K562 (cell line): ENCODE data around the gene MACROD2. TPM values are rescaled to one million over a fixed set of nuclear protein-coding genes. Genes with fewer than 3 reads are reported as not detected.

Experiments used
- ATAC-seq: fragments of 200-7000 bp; cut with Tn5 transposase; 3 replicates; pipeline ENCODE4 v1.9.1; 2020; ENCODE audit warnings: moderate library complexity
- BruUV-seq: library from RNA; stranded (reverse); fragments of 400-500 nt; replicated peaks from 2 replicates; lab custom pipeline; 2021; lab: Mats Ljungman, UMichigan
- CTCF ChIA-PET: fragments of 300-600 bp; formaldehyde crosslinking; extraction: SDS; loops from one replicate; lab custom pipeline; 2021; ENCODE audit warnings: low intra/inter-chr PET ratio; lab: Yijun Ruan, JAX
- POLR2A ChIA-PET: fragments of 300-600, 350-650 bp; sonication (Branson Sonifier 250); formaldehyde crosslinking; extraction: SDS; loops from one replicate; lab custom pipeline; 2021; ENCODE audit warnings: antibody characterized with exemption, inconsistent platforms; lab: Yijun Ruan, JAX
- DNase-seq, 4 experiments: peaks; one replicate each; pipeline versions ENCODE4 v3.0.0 to v3.0.0-alpha.2; 2011 to 2018; ENCODE audit warnings: low spot score in 3 of 4, mixed read lengths in 3 of 4; ENCODE audit errors: extremely low read depth in 1 of 4
- FAIRE-seq: peaks from 2 replicates; lab custom pipeline; 2011; peaks lifted over from hg19 to GRCh38; lab: Jason Lieb, UNC
- H2AFZ ChIP-seq: 2 replicates; pipeline ENCODE4 v1.6.0; 2011; ENCODE audit warnings: low read depth, low read length, control low read depth, inconsistent platforms
- H3K27ac ChIP-seq: fragments of 200-600 bp; 3 replicates; pipeline ENCODE4 v1.8.0; 2011; ENCODE audit warnings: low read depth, mild to moderate bottlenecking, control low read depth, inconsistent platforms, low read length, moderate library complexity, mixed read lengths; ENCODE audit errors: extremely low read depth
- H3K27me3 ChIP-seq, 2 experiments: fragments of 300-600 bp in 1 of 2; 2 replicates in 1 of 2; 3 replicates in 1 of 2; pipeline versions ENCODE4 v1.6.0 to v1.8.0; 2011; ENCODE audit warnings: inconsistent platforms in 2 of 2, low read length in 2 of 2, mild to moderate bottlenecking in 1 of 2, mixed read lengths in 1 of 2, moderate library complexity in 1 of 2; ENCODE audit not compliant: control insufficient read depth in 2 of 2, insufficient read depth in 2 of 2
- H3K36me3 ChIP-seq: fragments of 300-600 bp; 3 replicates; pipeline ENCODE4 v1.8.0; 2011; ENCODE audit warnings: mild to moderate bottlenecking, low read length, inconsistent platforms; ENCODE audit not compliant: control insufficient read depth, insufficient read depth
- H3K4me1 ChIP-seq, 2 experiments: fragments of 200-600 bp in 1 of 2; replicated peaks in 1 of 2; 2 replicates in 1 of 2; 3 replicates in 1 of 2; pipeline versions ENCODE4 v1.5.1 to v1.8.0; 2011; ENCODE audit warnings: inconsistent platforms in 2 of 2, low read length in 2 of 2, mild to moderate bottlenecking in 1 of 2, mixed read lengths in 1 of 2, moderate library complexity in 1 of 2; ENCODE audit not compliant: control insufficient read depth in 2 of 2, insufficient read depth in 2 of 2
- H3K4me2 ChIP-seq: 2 replicates; pipeline ENCODE4 v1.6.1; 2011; ENCODE audit warnings: low read length, control low read depth, inconsistent platforms, mixed read lengths; ENCODE audit not compliant: insufficient read depth
- H3K4me3 ChIP-seq: fragments of 200-600 bp; sonication (generic), shearing (Covaris generic); 2 replicates; pipeline ENCODE4 v1.5.1; 2016; ENCODE audit warnings: control low read depth, inconsistent platforms
- H3K79me2 ChIP-seq: fragments of 200-600 bp; 3 replicates; pipeline ENCODE4 v1.8.0; 2011; ENCODE audit warnings: low read length, inconsistent platforms; ENCODE audit not compliant: control insufficient read depth, insufficient read depth
- H3K9ac ChIP-seq, 2 experiments: 2 replicates each; pipeline versions ENCODE4 v1.6.0 to v1.6.1; 2011; ENCODE audit warnings: low read depth in 2 of 2, low read length in 2 of 2, control low read depth in 1 of 2, inconsistent platforms in 1 of 2, mild to moderate bottlenecking in 1 of 2, mixed read lengths in 1 of 2; ENCODE audit not compliant: insufficient read depth in 1 of 2
- H3K9me1 ChIP-seq: one replicate; pipeline ENCODE4 v1.6.0; 2011; ENCODE audit warnings: inconsistent platforms, mild to moderate bottlenecking, low read length, moderate library complexity; ENCODE audit not compliant: control insufficient read depth, insufficient read depth
- H3K9me3 ChIP-seq: replicated peaks from 2 replicates; pipeline ENCODE4 v1.5.1; 2011; ENCODE audit warnings: low read depth, low read length, inconsistent platforms; ENCODE audit not compliant: control insufficient read depth, insufficient read depth
- H4K20me1 ChIP-seq: replicated peaks from 2 replicates; pipeline ENCODE4 v1.6.1; 2011; ENCODE audit warnings: low read length, inconsistent platforms, mixed read lengths; ENCODE audit not compliant: control insufficient read depth, insufficient read depth
- ATF3 ChIP-seq, 2 experiments: fragments of 450-650 bp in 1 of 2; sonication (generic) in 1 of 2; formaldehyde crosslinking in 1 of 2; IDR thresholded peaks in 1 of 2; conservative IDR thresholded peaks in 1 of 2; 2 replicates each; pipeline versions ENCODE4 v1.6.1 to v1.8.1; 2016 to 2023; ENCODE audit warnings: mild to moderate bottlenecking in 2 of 2, moderate library complexity in 2 of 2, inconsistent platforms in 1 of 2, missing genetic modification reagents in 1 of 2
- ATF7 ChIP-seq: fragments of 450-650 bp; IDR thresholded peaks from 2 replicates; pipeline ENCODE4 v1.7.1; 2014; ENCODE audit warnings: mild to moderate bottlenecking, moderate library complexity
- CHD2 ChIP-seq: IDR thresholded peaks from 2 replicates; pipeline ENCODE4 v1.6.1; 2011; ENCODE audit warnings: low read depth, low read length
- ELF2 ChIP-seq: fragments of 250-450 bp; sonication (Bioruptor Pico); IDR thresholded peaks from 2 replicates; pipeline ENCODE4 v1.5.0; 2021; ENCODE audit warnings: mild to moderate bottlenecking
- FOXJ3 ChIP-seq: sonication (generic); formaldehyde crosslinking; IDR thresholded peaks from 2 replicates; pipeline ENCODE4 v1.4.0; 2020; ENCODE audit warnings: mild to moderate bottlenecking, missing genetic modification reagents
- MYNN ChIP-seq, 2 experiments: sonication (generic); formaldehyde crosslinking in 1 of 2; IDR thresholded peaks; 2 replicates each; pipeline versions ENCODE4 v1.5.0 to v1.6.1; 2016 to 2020; ENCODE audit warnings: antibody characterized with exemption in 1 of 2, missing genetic modification reagents in 1 of 2
- NR2C1 ChIP-seq, 2 experiments: fragments of 450-650 bp; IDR thresholded peaks; 2 replicates each; pipeline ENCODE4 v1.6.1; 2017; ENCODE audit warnings: mild to moderate bottlenecking in 2 of 2, antibody characterized with exemption in 1 of 2, inconsistent platforms in 1 of 2, missing compliant biosample characterization in 1 of 2, missing genetic modification characterization in 1 of 2
- SIX5 ChIP-seq, 2 experiments: IDR thresholded peaks; 2 replicates each; pipeline ENCODE4 v1.6.1; 2011; ENCODE audit warnings: low read length in 2 of 2, borderline replicate concordance in 1 of 2, low read depth in 1 of 2, mild to moderate bottlenecking in 1 of 2, moderate library complexity in 1 of 2; ENCODE audit not compliant: insufficient read depth in 1 of 2
- ZBTB9 ChIP-seq: fragments of 450-650 bp; formaldehyde crosslinking; IDR thresholded peaks from 2 replicates; pipeline ENCODE4 v1.4.0; 2020; ENCODE audit warnings: mild to moderate bottlenecking, moderate library complexity
- ZNF764 ChIP-seq: fragments of 250-450 bp; sonication (Bioruptor Pico); IDR thresholded peaks from 2 replicates; pipeline ENCODE4 v1.4.0; 2020; ENCODE audit warnings: low read depth, mild to moderate bottlenecking, moderate library complexity
- WGBS: fragments of 100-300 bp; shearing (Covaris generic); methylation state at CpG from one replicate; pipeline ENCODE4 v1.1.6; 2016; ENCODE audit warnings: low coverage, mixed read lengths; ENCODE audit not compliant: insufficient coverage; ENCODE audit errors: missing lambda C conversion rate; 5-methylcytosine and 5-hydroxymethylcytosine counted together
- in situ Hi-C: fragments of 300-500 bp; cut with MboI; formaldehyde crosslinking; loops from 4 replicates; pipeline ENCODE4 v1.15.0; 2018; ENCODE audit warnings: inconsistent platforms, mixed read lengths
- intact Hi-C: fragments of 100-400 bp; cut with micrococcal nuclease; formaldehyde crosslinking; loops from 2 replicates; pipeline ENCODE4 v1.14.2; 2022
- polyA plus RNA-seq, 8 experiments: library from polyadenylated mRNA; depleted of rRNA in 4 of 8; stranded (reverse) in 5 of 8; unstranded in 3 of 8; fragments of >200 nt; fragmentation: Nextera tagmentation in 2 of 8; fragmentation: Illumina TruSeq in 1 of 8; extraction: Ambion mirVana in 2 of 8; extraction: Trizol in 1 of 8; gene quantifications; 2 replicates each; pipeline versions ENCODE4 v1.2.1 to v1.2.3, GENCODE V29; 2011 to 2014; ENCODE audit warnings: inconsistent platforms in 1 of 8, missing spikeins in 1 of 8
- total RNA-seq, 7 experiments: library from RNA; depleted of rRNA in 6 of 7; stranded (reverse); fragments of >200 nt in 6 of 7; fragmentation: Illumina TruSeq in 2 of 7; extraction: Trizol in 2 of 7; gene quantifications; 2 replicates each; pipeline versions ENCODE4 v1.2.1 to v1.2.3, GENCODE V29; 2011 to 2021; ENCODE audit warnings: low replicate concordance in 1 of 7

MACROD2 gene
- total and polyA plus RNA-seq, 9 of the 15 experiments (the other 6 are each of a cell fraction or from before 2014, with no cell fraction given), result not detected

- TF ChIP-seq ATF7, result 0 out of 2 replicates have a peak, but pooled peaks have one; percentile 17
- TF ChIP-seq MYNN (IDR thresholded peaks at IDR 0.05), result no peak
- TF ChIP-seq MYNN (CRISPR knock-in tag; IDR thresholded peaks at IDR 0.05), result no peak
- TF ChIP-seq ATF3 (IDR thresholded peaks at IDR 0.05), result peak; percentile 44; the same call in 1 of the 2 replicates
- no peak for TF ChIP-seq ATF3 (CRISPR knock-in tag; conservative IDR thresholded peaks at IDR 0.05)
- no peak for ATAC-seq
- Histone ChIP-seq H3K9me3 (no peaks in the 10 kb centered on the region), H3K4me3 (no peak overlapping the region), H3K9ac (no peak overlapping the region), H3K36me3 (no peaks in the 10 kb centered on the region), H3K4me2 (no peak overlapping the region), H3K27ac (no peak overlapping the region), H3K27me3 (no peaks in the 10 kb centered on the region), H3K9me1 (no peaks in the 10 kb centered on the region), H2AFZ (no peak overlapping the region), H4K20me1 (no peaks in the 10 kb centered on the region), H3K4me1 (no peaks in the 10 kb centered on the region), H3K79me2 (no peaks in the 10 kb centered on the region)
- no TSS peak for BruUV-seq
- CTCF ChIA-PET, result no interaction called here
- FAIRE-seq, result no peak
- intact Hi-C loops (no loop called here), in situ Hi-C loops (no loop called here)
- WGBS, result 2% methylated on average over 7 of the region's 7 CpGs
- DNase-seq, result no peak
- POLR2A ChIA-PET, result no interaction called here
These were observed 1797.5 kb downstream of the MACROD2 start for GRCh38 chr20:15792855-15793254.

- Histone ChIP-seq H3K9me3 (no peaks in the 10 kb centered on the region), H3K27ac (no peak overlapping the region), H2AFZ (no peak overlapping the region), H3K36me3 (no peaks in the 10 kb centered on the region), H3K9ac (no peak overlapping the region), H4K20me1 (no peaks in the 10 kb centered on the region), H3K4me3 (no peak overlapping the region), H3K4me1 (no peaks in the 10 kb centered on the region), H3K27me3 (no peaks in the 10 kb centered on the region), H3K4me2 (no peak overlapping the region), H3K9me1 (no peaks in the 10 kb centered on the region), H3K79me2 (no peaks in the 10 kb centered on the region)
- FAIRE-seq (no peak), ATAC-seq (no peak), DNase-seq (no peak)
- intact Hi-C loops, result no loop called here
- BruUV-seq, result no TSS peak
- CTCF ChIA-PET, result no interaction called here
- TF ChIP-seq ZBTB9, result no peak
- TF ChIP-seq ELF2 (CRISPR knock-in tag), result no peak
- TF ChIP-seq NR2C1 (IDR thresholded peaks at IDR 0.05), result no peak
- TF ChIP-seq NR2C1 (tag; IDR thresholded peaks at IDR 0.05), result no peak
- no peak for TF ChIP-seq ZNF764 (CRISPR knock-in tag)
- TF ChIP-seq FOXJ3 (CRISPR knock-in tag), result no peak
- no peak for TF ChIP-seq SIX5 (IDR thresholded peaks at IDR 0.05; ENCODE audit: borderline replicate concordance in 1 of 2, insufficient read depth in 1 of 2, low read depth in 1 of 2, low read length in 2 of 2)
- no peak for TF ChIP-seq CHD2
- 0% methylated on average over 5 of the region's 5 CpGs for WGBS
- in situ Hi-C loops, result no loop called here
- POLR2A ChIA-PET, result no interaction called here
These were observed 1799.1 kb downstream of the MACROD2 start for GRCh38 chr20:15794409-15794808.
